ENCODE measurements around the gene KLF18.
"Not testable (repeated sequence)": the region's sequence is repeated elsewhere in the genome, so short reads cannot be mapped to it uniquely, and the experiment has no call there.

DNA sequence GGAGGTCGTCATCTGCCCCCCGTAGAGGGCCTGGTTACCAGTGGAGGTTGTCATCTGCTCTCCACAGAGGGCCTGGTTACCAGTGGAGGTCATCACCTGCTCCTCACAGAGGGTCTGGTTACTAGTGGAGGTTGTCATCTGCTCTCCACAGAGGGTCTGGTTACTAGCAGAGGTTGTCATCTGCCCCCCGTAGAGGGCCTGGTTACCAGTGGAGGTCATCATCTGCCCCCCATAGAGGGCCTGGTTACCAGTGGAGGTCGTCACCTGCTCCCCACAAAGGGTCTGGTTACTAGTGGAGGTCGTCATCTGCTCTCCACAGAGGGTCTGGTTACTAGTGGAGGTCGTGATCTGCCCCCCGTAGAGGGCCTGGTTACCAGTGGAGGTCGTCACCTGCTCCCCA, 1.9 kb downstream of the KLF18 start:
- TF ChIP-seq EZH2 (IDR thresholded peaks at IDR 0.05); CEBPB (IDR thresholded peaks at IDR 0.05; ENCODE audit: low read depth); CBX3 (IDR thresholded peaks at IDR 0.05; ENCODE audit: low read depth); JUND (IDR thresholded peaks at IDR 0.05); POLR2A (IDR thresholded peaks at IDR 0.05; ENCODE audit: borderline replicate concordance, extremely low read depth, insufficient read depth, insufficient read length); ZFX (IDR thresholded peaks at IDR 0.05); POLR2AphosphoS5 (IDR thresholded peaks at IDR 0.05; ENCODE audit: low read depth, low read length): not testable (repeated sequence)
- TF ChIP-seq, protein P1, sequence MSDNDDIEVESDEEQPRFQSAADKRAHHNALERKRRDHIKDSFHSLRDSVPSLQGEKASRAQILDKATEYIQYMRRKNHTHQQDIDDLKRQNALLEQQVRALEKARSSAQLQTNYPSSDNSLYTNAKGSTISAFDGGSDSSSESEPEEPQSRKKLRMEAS (IDR thresholded peaks at IDR 0.05), result not testable (repeated sequence)
- TF ChIP-seq, protein P2, sequence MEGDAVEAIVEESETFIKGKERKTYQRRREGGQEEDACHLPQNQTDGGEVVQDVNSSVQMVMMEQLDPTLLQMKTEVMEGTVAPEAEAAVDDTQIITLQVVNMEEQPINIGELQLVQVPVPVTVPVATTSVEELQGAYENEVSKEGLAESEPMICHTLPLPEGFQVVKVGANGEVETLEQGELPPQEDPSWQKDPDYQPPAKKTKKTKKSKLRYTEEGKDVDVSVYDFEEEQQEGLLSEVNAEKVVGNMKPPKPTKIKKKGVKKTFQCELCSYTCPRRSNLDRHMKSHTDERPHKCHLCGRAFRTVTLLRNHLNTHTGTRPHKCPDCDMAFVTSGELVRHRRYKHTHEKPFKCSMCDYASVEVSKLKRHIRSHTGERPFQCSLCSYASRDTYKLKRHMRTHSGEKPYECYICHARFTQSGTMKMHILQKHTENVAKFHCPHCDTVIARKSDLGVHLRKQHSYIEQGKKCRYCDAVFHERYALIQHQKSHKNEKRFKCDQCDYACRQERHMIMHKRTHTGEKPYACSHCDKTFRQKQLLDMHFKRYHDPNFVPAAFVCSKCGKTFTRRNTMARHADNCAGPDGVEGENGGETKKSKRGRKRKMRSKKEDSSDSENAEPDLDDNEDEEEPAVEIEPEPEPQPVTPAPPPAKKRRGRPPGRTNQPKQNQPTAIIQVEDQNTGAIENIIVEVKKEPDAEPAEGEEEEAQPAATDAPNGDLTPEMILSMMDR (IDR thresholded peaks at IDR 0.05 in 2 of 3, conservative IDR thresholded peaks at IDR 0.05 in 1 of 3; ENCODE audit: borderline replicate concordance in 1 of 3, insufficient read depth in 1 of 3, low read depth in 2 of 3, low read length in 2 of 3), result not testable (repeated sequence)
- TF ChIP-seq, protein P3, sequence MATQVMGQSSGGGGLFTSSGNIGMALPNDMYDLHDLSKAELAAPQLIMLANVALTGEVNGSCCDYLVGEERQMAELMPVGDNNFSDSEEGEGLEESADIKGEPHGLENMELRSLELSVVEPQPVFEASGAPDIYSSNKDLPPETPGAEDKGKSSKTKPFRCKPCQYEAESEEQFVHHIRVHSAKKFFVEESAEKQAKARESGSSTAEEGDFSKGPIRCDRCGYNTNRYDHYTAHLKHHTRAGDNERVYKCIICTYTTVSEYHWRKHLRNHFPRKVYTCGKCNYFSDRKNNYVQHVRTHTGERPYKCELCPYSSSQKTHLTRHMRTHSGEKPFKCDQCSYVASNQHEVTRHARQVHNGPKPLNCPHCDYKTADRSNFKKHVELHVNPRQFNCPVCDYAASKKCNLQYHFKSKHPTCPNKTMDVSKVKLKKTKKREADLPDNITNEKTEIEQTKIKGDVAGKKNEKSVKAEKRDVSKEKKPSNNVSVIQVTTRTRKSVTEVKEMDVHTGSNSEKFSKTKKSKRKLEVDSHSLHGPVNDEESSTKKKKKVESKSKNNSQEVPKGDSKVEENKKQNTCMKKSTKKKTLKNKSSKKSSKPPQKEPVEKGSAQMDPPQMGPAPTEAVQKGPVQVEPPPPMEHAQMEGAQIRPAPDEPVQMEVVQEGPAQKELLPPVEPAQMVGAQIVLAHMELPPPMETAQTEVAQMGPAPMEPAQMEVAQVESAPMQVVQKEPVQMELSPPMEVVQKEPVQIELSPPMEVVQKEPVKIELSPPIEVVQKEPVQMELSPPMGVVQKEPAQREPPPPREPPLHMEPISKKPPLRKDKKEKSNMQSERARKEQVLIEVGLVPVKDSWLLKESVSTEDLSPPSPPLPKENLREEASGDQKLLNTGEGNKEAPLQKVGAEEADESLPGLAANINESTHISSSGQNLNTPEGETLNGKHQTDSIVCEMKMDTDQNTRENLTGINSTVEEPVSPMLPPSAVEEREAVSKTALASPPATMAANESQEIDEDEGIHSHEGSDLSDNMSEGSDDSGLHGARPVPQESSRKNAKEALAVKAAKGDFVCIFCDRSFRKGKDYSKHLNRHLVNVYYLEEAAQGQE (IDR thresholded peaks at IDR 0.05; ENCODE audit: low read depth), result not testable (repeated sequence)
